Sigmoid colon (tissue), 7 donors: Measurements from ENCODE around the gene ARHGAP10. TPM values are rescaled to one million over a fixed set of nuclear protein-coding genes. Genes with fewer than 3 reads are reported as not detected.

Source experiments
- DNase-seq: peaks from one replicate; pipeline ENCODE4 v3.0.0-alpha.2; 2019
- H3K27ac ChIP-seq, 4 donors: fragments of 200-600 bp; sonication (generic); one replicate each; pipeline ENCODE4 v1.5.1; 2016 to 2019; ENCODE audit warnings: mild to moderate bottlenecking in 1 of 4
- H3K27me3 ChIP-seq, 3 donors: fragments of 200-600 bp; sonication (generic); one replicate each; pipeline ENCODE4 v1.5.1; 2019; ENCODE audit warnings: mild to moderate bottlenecking in 1 of 3
- H3K36me3 ChIP-seq, 4 donors: fragments of 200-600 bp; sonication (generic); one replicate each; pipeline ENCODE4 v1.5.1; 2016 to 2019
- H3K4me1 ChIP-seq, 4 donors: fragments of 200-600 bp; sonication (generic); one replicate each; pipeline ENCODE4 v1.5.1; 2017 to 2019
- H3K4me3 ChIP-seq, 4 donors: fragments of 200-600 bp; sonication (generic); one replicate each; pipeline ENCODE4 v1.5.1; 2017 to 2019; ENCODE audit warnings: mild to moderate bottlenecking in 2 of 4, moderate library complexity in 1 of 4
- H3K9me3 ChIP-seq, 4 donors: fragments of 200-600 bp in 3 of 4; sonication (generic) in 3 of 4; one replicate each; pipeline versions ENCODE4 v1.5.1 to v1.6.1; 2013 to 2019
- CTCF ChIP-seq, 4 experiments: fragments of 450-650 bp in 3 of 4; fragments of 200-600 bp in 1 of 4; IDR thresholded peaks; one replicate each; pipeline ENCODE4 v1.5.1; 2016 to 2019; ENCODE audit warnings: antibody characterized with exemption in 4 of 4, mild to moderate bottlenecking in 3 of 4, moderate library complexity in 2 of 4
- EP300 ChIP-seq, 4 donors: sonication (generic); formaldehyde crosslinking; IDR thresholded peaks; one replicate each; pipeline ENCODE4 v1.6.1; 2017; ENCODE audit warnings: antibody characterized with exemption in 4 of 4
- POLR2A ChIP-seq, 2 donors: fragments of 450-650 bp; IDR thresholded peaks; one replicate each; pipeline ENCODE4 v1.6.1; 2016; ENCODE audit warnings: antibody characterized with exemption in 2 of 2, mild to moderate bottlenecking in 2 of 2, moderate library complexity in 2 of 2
- POLR2AphosphoS5 ChIP-seq, 4 donors: sonication (generic); formaldehyde crosslinking; IDR thresholded peaks; one replicate each; pipeline ENCODE4 v1.6.1; 2017; ENCODE audit warnings: antibody characterized with exemption in 4 of 4
- WGBS, 2 donors: extraction: QIAGEN DNeasy Blood & Tissue Kit; methylation state at CpG; one replicate each; pipeline ENCODE4 v1.1.7; 2013; 5-methylcytosine and 5-hydroxymethylcytosine counted together
- intact Hi-C: fragments of 100-400 bp; cut with DNase I; formaldehyde crosslinking; loops from one replicate; pipeline ENCODE4 v1.15.1; 2023
- polyA plus RNA-seq, 3 donors: library from polyadenylated mRNA; stranded (reverse); fragments of 200-250 nt; gene quantifications; one replicate each; pipeline ENCODE4 v1.2.3, GENCODE V29; 2013
- total RNA-seq, 4 donors: library from RNA; depleted of rRNA; stranded (reverse); fragments of >200 nt; gene quantifications; one replicate each; pipeline ENCODE4 v1.1.0, GENCODE V29; 2016
- donor health status: healthy with polysubstance abuse.
- donor health status: Bipolar disorder and iron deficiency.
- donor health status: healthy.

ARHGAP10 gene
- total and polyA plus RNA-seq, 7 donors, result 3.0 to 158 (median 123) TPM

GRCh38 chr4:148074462-148074861, 342.6 kb downstream of the ARHGAP10 start:
- peaks cover 0 to 10% (median 0%) of the 10 kb centered on the region in 4 donors for H3K9me3 ChIP-seq
- intact Hi-C loops, result no loop called here
- WGBS, 2 donors, result 86 to 96% methylated on average over 5 of the region's 5 CpGs
- H3K27ac ChIP-seq, result no peak overlapping the region
- no peak overlapping the region for H3K4me3 ChIP-seq
- TF ChIP-seq POLR2A (IDR thresholded peaks at IDR 0.05), result no peak
- TF ChIP-seq EP300 (IDR thresholded peaks at IDR 0.05), result no peak
- no peak for TF ChIP-seq POLR2AphosphoS5 (IDR thresholded peaks at IDR 0.05)
- peaks cover 0 to 18% (median 15%) of the 10 kb centered on the region in 4 donors for H3K4me1 ChIP-seq
- no peaks in the 10 kb centered on the region for H3K27me3 ChIP-seq
- DNase-seq, result no peak
- H3K36me3 ChIP-seq, result peaks cover 10 to 68% (median 32%) of the 10 kb centered on the region in 4 donors

GRCh38 chr4:148075438-148075837, 343.6 kb downstream of the ARHGAP10 start:
- Histone ChIP-seq H3K36me3 (peaks cover 10 to 77% (median 35%) of the 10 kb centered on the region in 4 donors), H3K9me3 (peaks cover 0 to 10% (median 0%) of the 10 kb centered on the region in 4 donors), H3K4me1 (peaks cover 0 to 8% (median 5%) of the 10 kb centered on the region in 4 donors), H3K27me3 (no peaks in the 10 kb centered on the region), H3K4me3 (no peak overlapping the region), H3K27ac (no peak overlapping the region)
- DNase-seq, result no peak
- intact Hi-C loops, result no loop called here
- WGBS, 2 donors, result 98% methylated on average over 3 of the region's 3 CpGs
- TF ChIP-seq POLR2AphosphoS5 (IDR thresholded peaks at IDR 0.05) (no peak), POLR2A (IDR thresholded peaks at IDR 0.05) (no peak), CTCF (IDR thresholded peaks at IDR 0.05) (no peak), EP300 (IDR thresholded peaks at IDR 0.05) (no peak)

- intact Hi-C loops, result no loop called here
- WGBS, 2 donors, result 90 to 92% methylated on average over 5 of the region's 5 CpGs
- Histone ChIP-seq H3K9me3 (peaks cover 0 to 10% (median 0%) of the 10 kb centered on the region in 4 donors), H3K4me3 (no peak overlapping the region), H3K4me1 (no peaks in the 10 kb centered on the region), H3K27me3 (no peaks in the 10 kb centered on the region), H3K27ac (no peak overlapping the region), H3K36me3 (peaks cover 10 to 88% (median 47%) of the 10 kb centered on the region in 4 donors)
- DNase-seq, result no peak
- TF ChIP-seq EP300 (IDR thresholded peaks at IDR 0.05) (no peak), POLR2A (IDR thresholded peaks at IDR 0.05) (no peak), CTCF (IDR thresholded peaks at IDR 0.05) (no peak), POLR2AphosphoS5 (IDR thresholded peaks at IDR 0.05) (no peak)
Observed at GRCh38 chr4:148076964-148077363, 345.1 kb downstream of the ARHGAP10 start.

- TF ChIP-seq POLR2AphosphoS5 (IDR thresholded peaks at IDR 0.05), result no peak
- no peak for TF ChIP-seq CTCF (IDR thresholded peaks at IDR 0.05)
- TF ChIP-seq EP300 (IDR thresholded peaks at IDR 0.05), result no peak
- no peak for TF ChIP-seq POLR2A (IDR thresholded peaks at IDR 0.05)
- intact Hi-C loops, result no loop called here
- no peak overlapping the region for H3K27ac ChIP-seq
- H3K4me1 ChIP-seq, result no peaks in the 10 kb centered on the region
- peaks cover 0 to 10% (median 0%) of the 10 kb centered on the region in 4 donors for H3K9me3 ChIP-seq
- no peak overlapping the region for H3K4me3 ChIP-seq
- DNase-seq, result no peak
- peaks cover 6 to 88% (median 40%) of the 10 kb centered on the region in 4 donors for H3K36me3 ChIP-seq
- 94 to 98% methylated on average over 1 of the region's 1 CpG for WGBS, 2 donors
- H3K27me3 ChIP-seq, result no peaks in the 10 kb centered on the region
Observed at GRCh38 chr4:148077581-148077980, 345.7 kb downstream of the ARHGAP10 start.

GRCh38 chr4:148078061-148078460, 346.2 kb downstream of the ARHGAP10 start:
- Histone ChIP-seq H3K27ac (no peak overlapping the region), H3K27me3 (no peaks in the 10 kb centered on the region), H3K36me3 (peaks cover 1 to 86% (median 36%) of the 10 kb centered on the region in 4 donors), H3K4me1 (no peaks in the 10 kb centered on the region), H3K9me3 (peaks cover 0 to 10% (median 0%) of the 10 kb centered on the region in 4 donors), H3K4me3 (no peak overlapping the region)
- TF ChIP-seq EP300 (IDR thresholded peaks at IDR 0.05) (no peak), CTCF (IDR thresholded peaks at IDR 0.05) (no peak), POLR2A (IDR thresholded peaks at IDR 0.05) (no peak), POLR2AphosphoS5 (IDR thresholded peaks at IDR 0.05) (no peak)
- DNase-seq, result no peak
- 95 to 97% methylated on average over 2 of the region's 2 CpGs for WGBS, 2 donors
- intact Hi-C loops, result no loop called here
